Chondrocyte (in vitro differentiated cells): Measurements from ENCODE around the gene FBXO34. TPM values are rescaled to one million over a fixed set of nuclear protein-coding genes. Genes with fewer than 3 reads are reported as not detected.
A peak's percentile ranks its signal among the peaks of the same experiment; 100 is the strongest.

ENCODE experiments used
- DNase-seq: peaks from one replicate; pipeline ENCODE4 v3.0.0; 2021; ENCODE audit warnings: mixed read lengths, low spot score
- H3K27ac Mint-ChIP-seq: one replicate; pipeline ENCODE4 v1.8.0; 2021; ENCODE audit warnings: mild to moderate bottlenecking, moderate library complexity, mixed read lengths; ENCODE audit not compliant: unreplicated experiment
- H3K27me3 Mint-ChIP-seq: 2 replicates; pipeline ENCODE4 v1.8.0; 2021; ENCODE audit warnings: low read depth, mixed read lengths
- H3K36me3 Mint-ChIP-seq: 2 replicates; pipeline ENCODE4 v1.8.0; 2021; ENCODE audit warnings: low read depth, mixed read lengths
- H3K4me1 Mint-ChIP-seq: 2 replicates; pipeline ENCODE4 v1.8.0; 2021; ENCODE audit warnings: low read depth, mild to moderate bottlenecking, mixed read lengths
- H3K4me3 Mint-ChIP-seq: one replicate; pipeline ENCODE4 v1.8.0; 2021; ENCODE audit warnings: mild to moderate bottlenecking, moderate library complexity, mixed read lengths; ENCODE audit not compliant: unreplicated experiment
- H3K9me3 Mint-ChIP-seq: 2 replicates; pipeline ENCODE4 v1.8.0; 2021; ENCODE audit warnings: low read depth, mixed read lengths
- total RNA-seq: library from RNA; stranded (reverse); gene quantifications from 3 replicates; pipeline ENCODE4 v1.2.1, GENCODE V29; 2021
- TF ChIP-seq, protein P1 (sequence below): fragments of 200-600 bp; sonication (generic); IDR thresholded peaks from 2 replicates; pipeline ENCODE4 v1.5.0; 2021; ENCODE audit warnings: antibody characterized with exemption, mild to moderate bottlenecking, moderate library complexity

Gene FBXO34
- total RNA-seq, 1 donor from 2014 or later = 18.9 TPM

DNA sequence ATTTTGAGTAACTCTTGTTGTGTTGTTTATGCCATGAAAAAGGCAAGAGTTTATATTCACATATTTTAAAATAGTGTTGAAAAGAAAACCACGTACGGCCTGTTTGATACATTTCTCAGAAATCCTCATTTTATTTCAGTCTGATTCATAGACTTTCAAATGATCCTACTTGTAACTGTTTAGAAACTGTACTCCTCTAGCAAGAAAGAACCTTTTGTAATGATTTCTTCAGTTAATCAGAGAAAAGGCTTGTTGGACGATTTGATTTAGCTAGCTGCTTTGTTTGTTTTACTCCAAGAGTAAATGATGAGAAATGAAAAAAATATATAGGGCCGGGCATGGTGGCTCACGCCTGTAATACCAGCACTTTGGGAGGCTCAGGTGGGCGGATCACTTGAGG lies 17.2 kb downstream of the FBXO34 start:
- TF ChIP-seq, protein P1, sequence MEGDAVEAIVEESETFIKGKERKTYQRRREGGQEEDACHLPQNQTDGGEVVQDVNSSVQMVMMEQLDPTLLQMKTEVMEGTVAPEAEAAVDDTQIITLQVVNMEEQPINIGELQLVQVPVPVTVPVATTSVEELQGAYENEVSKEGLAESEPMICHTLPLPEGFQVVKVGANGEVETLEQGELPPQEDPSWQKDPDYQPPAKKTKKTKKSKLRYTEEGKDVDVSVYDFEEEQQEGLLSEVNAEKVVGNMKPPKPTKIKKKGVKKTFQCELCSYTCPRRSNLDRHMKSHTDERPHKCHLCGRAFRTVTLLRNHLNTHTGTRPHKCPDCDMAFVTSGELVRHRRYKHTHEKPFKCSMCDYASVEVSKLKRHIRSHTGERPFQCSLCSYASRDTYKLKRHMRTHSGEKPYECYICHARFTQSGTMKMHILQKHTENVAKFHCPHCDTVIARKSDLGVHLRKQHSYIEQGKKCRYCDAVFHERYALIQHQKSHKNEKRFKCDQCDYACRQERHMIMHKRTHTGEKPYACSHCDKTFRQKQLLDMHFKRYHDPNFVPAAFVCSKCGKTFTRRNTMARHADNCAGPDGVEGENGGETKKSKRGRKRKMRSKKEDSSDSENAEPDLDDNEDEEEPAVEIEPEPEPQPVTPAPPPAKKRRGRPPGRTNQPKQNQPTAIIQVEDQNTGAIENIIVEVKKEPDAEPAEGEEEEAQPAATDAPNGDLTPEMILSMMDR = no peak
- no peak for DNase-seq
- no peaks in the 10 kb centered on the region for H3K9me3 Mint-ChIP-seq
- H3K4me3 Mint-ChIP-seq = no peak overlapping the region
- no peak overlapping the region for H3K27ac Mint-ChIP-seq
- H3K4me1 Mint-ChIP-seq = peaks cover 17% of the 10 kb centered on the region
- no peaks in the 10 kb centered on the region for H3K27me3 Mint-ChIP-seq
- H3K36me3 Mint-ChIP-seq = no peaks in the 10 kb centered on the region

- Mint-ChIP-seq H3K9me3 (no peaks in the 10 kb centered on the region), H3K4me1 (no peaks in the 10 kb centered on the region), H3K4me3 (no peak overlapping the region), H3K27me3 (no peaks in the 10 kb centered on the region), H3K36me3 (no peaks in the 10 kb centered on the region), H3K27ac (no peak overlapping the region)
- TF ChIP-seq, protein P1 = no peak
- DNase-seq = no peak
These were observed 20.4 kb downstream of the FBXO34 start for GRCh38 chr14:55291480-55292081.

DNA sequence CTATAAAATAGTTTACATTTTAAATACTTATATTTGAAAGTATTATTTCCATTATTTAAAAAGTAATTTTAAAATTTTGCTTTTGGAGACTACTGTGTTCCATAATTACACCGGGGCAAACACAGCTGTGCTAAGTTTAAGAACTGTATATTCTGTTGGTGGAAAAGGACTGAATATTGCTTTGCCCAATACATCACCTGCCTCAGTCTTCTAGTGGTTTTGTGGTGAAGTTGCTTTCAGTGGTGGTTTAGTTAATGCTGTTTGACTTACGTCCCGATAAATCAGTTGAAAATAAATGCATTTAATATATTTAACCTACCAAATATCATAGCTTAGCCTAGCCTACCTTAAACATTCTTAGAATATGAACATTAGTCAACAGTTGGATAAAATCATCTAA lies 23.4 kb downstream of the FBXO34 start:
- DNase-seq = no peak
- peaks cover 13% of the 10 kb centered on the region for H3K4me1 Mint-ChIP-seq

DNA sequence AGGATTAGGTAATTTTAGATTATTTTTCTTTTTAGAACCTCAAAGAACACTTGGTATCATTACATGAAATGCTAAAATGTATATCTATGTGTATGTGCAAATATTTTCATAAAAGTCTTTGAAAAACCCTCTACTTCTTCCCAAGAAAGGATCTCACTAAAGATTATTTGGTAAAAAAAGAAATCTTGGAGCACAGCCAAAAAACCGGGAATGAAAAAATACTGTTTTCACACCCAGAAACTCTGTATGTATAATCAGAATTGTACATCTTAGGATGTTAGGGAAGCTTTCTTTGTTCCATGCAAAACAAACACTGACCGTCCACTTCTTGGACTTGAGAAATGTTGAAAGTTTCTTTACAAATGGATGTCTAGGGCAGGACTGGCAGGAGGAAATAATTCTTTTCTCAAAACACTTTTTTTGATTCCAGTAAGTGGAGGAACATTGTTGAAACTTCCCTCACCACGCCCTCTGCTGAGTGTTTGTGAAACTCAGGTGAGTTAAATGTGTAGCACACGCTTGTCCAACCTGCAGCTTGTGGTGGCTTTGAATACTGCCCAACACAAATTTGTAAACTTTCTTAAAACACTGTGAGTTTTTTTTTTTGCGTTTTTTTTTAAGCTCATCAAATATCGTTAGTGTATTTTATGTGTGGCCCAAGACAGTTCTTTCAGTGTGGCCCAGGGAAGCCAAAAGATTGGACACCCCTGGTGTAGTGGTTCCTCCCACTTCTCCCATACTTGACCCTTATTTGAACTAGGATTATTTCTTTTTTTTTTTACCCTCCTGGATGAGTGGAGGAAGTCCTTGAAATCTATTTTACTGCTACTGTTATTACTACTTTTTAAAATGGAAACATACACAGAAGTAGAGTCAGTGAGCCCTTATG lies 26.6 kb downstream of the FBXO34 start:
- TF ChIP-seq, protein P1 = peak; percentile 26
- Mint-ChIP-seq H3K9me3 (no peaks in the 10 kb centered on the region), H3K27me3 (no peaks in the 10 kb centered on the region), H3K27ac (peak overlapping the region; percentile 53), H3K4me1 (peaks cover 32% of the 10 kb centered on the region), H3K36me3 (peaks cover 3% of the 10 kb centered on the region), H3K4me3 (peak overlapping the region; percentile 5)
- DNase-seq = no peak

More for the DNA sequence above, 23.4 kb downstream of the FBXO34 start:
- no peaks in the 10 kb centered on the region for H3K9me3 Mint-ChIP-seq
- TF ChIP-seq, protein P1 = no peak
- no peaks in the 10 kb centered on the region for H3K27me3 Mint-ChIP-seq
- no peak overlapping the region for H3K27ac Mint-ChIP-seq
- no peak overlapping the region for H3K4me3 Mint-ChIP-seq
- peaks cover 3% of the 10 kb centered on the region for H3K36me3 Mint-ChIP-seq

DNA sequence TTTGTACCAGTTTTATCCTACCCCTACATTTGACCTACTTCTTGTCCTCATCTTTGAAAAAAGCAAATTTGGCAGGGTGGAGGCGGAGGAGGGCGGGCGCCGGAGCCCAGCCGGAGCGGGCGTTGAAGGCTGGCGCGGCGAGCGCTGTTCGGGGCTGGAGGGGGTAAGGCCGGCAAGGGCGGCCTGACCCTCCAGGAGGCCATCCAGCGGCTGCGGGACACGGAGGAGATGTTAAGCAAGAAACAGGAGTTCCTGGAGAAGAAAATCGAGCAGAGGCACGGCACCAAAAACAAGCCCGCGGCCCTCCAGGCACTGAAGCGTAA lies 27.2 kb downstream of the FBXO34 start:
- Mint-ChIP-seq H3K27ac (no peak overlapping the region), H3K4me1 (peaks cover 38% of the 10 kb centered on the region), H3K4me3 (no peak overlapping the region)

More for the DNA sequence above, 27.2 kb downstream of the FBXO34 start:
- Mint-ChIP-seq H3K27me3 (no peaks in the 10 kb centered on the region), H3K36me3 (peaks cover 3% of the 10 kb centered on the region), H3K9me3 (no peaks in the 10 kb centered on the region)
- TF ChIP-seq, protein P1 = no peak
- DNase-seq = no peak
